Smooth muscle cell (in vitro differentiated cells): ENCODE results near the gene ATP6V1E1. TPM values are rescaled to one million over a fixed set of nuclear protein-coding genes. Genes with fewer than 3 reads are reported as not detected.

Experiments
- DNase-seq: peaks from one replicate; lab custom pipeline; 2025; ENCODE audit not compliant: unreplicated experiment; lab: John Stamatoyannopoulos, UW
- H2AFZ ChIP-seq: fragments of 200-600 bp; sonication (generic); 2 replicates; pipeline ENCODE4 v1.6.0; 2016; ENCODE audit warnings: antibody characterized with exemption, low read depth, mild to moderate bottlenecking
- H3F3A ChIP-seq: fragments of 200-600 bp; sonication (generic); 2 replicates; pipeline ENCODE4 v1.6.0; 2017; ENCODE audit warnings: antibody characterized with exemption, low read depth
- H3K27ac ChIP-seq: fragments of 200-600 bp; sonication (generic); 2 replicates; pipeline ENCODE4 v1.5.1; 2016; ENCODE audit warnings: low read depth, mild to moderate bottlenecking
- H3K27me3 ChIP-seq: fragments of 200-600 bp; sonication (generic); 2 replicates; pipeline ENCODE4 v1.6.1; 2016; ENCODE audit warnings: low read depth, mild to moderate bottlenecking
- H3K36me3 ChIP-seq: fragments of 200-600 bp; sonication (generic); 2 replicates; pipeline ENCODE4 v1.5.1; 2016; ENCODE audit warnings: low read depth
- H3K4me1 ChIP-seq: fragments of 200-600 bp; sonication (generic); 2 replicates; pipeline ENCODE4 v1.5.1; 2016; ENCODE audit warnings: low read depth
- H3K4me2 ChIP-seq: fragments of 200-600 bp; sonication (generic); 2 replicates; pipeline ENCODE4 v1.6.0; 2016; ENCODE audit warnings: mild to moderate bottlenecking
- H3K4me3 ChIP-seq: fragments of 200-600 bp; sonication (generic); 2 replicates; pipeline ENCODE4 v1.5.1; 2016; ENCODE audit warnings: mild to moderate bottlenecking
- H3K79me2 ChIP-seq: fragments of 200-600 bp; sonication (generic); 2 replicates; pipeline ENCODE4 v1.6.0; 2016; ENCODE audit warnings: low read depth, mild to moderate bottlenecking
- H3K9ac ChIP-seq: fragments of 200-600 bp; sonication (generic); 2 replicates; pipeline ENCODE4 v1.6.0; 2016; ENCODE audit warnings: low read depth
- H3K9me3 ChIP-seq: fragments of 200-600 bp; sonication (generic); replicated peaks from 2 replicates; pipeline ENCODE4 v1.5.1; 2016; ENCODE audit warnings: low read depth
- H4K20me1 ChIP-seq: fragments of 200-600 bp; sonication (generic); 2 replicates; pipeline ENCODE4 v1.6.0; 2016; ENCODE audit warnings: low read depth
- CTCF ChIP-seq: fragments of 200-600 bp; sonication (generic); IDR thresholded peaks from 2 replicates; pipeline ENCODE4 v1.5.1; 2017; ENCODE audit warnings: borderline replicate concordance, mild to moderate bottlenecking, antibody characterized with exemption; ENCODE audit not compliant: insufficient read depth, poor library complexity, severe bottlenecking
- WGBS: methylation state at CpG from one replicate; pipeline ENCODE4 v1.1.7; 2016; ENCODE audit warnings: low lambda C conversion rate; 5-methylcytosine and 5-hydroxymethylcytosine counted together
- polyA plus RNA-seq: library from polyadenylated mRNA; unstranded; fragments of >200 nt; fragmentation: Nextera tagmentation; extraction: Ambion mirVana; gene quantifications from 2 replicates; pipeline ENCODE4 v1.2.1, GENCODE V29; 2016
- total RNA-seq: library from RNA; depleted of rRNA; stranded (reverse); fragments of >200 nt; gene quantifications from 2 replicates; pipeline ENCODE4 v1.2.3, GENCODE V29; 2014

ATP6V1E1 gene
- total and polyA plus RNA-seq, 2 experiments from 2014 or later, result 85.7 to 117 TPM

- no peaks in the 10 kb centered on the region for H3K27me3 ChIP-seq
- WGBS, result 94% methylated on average over 10 of the region's 10 CpGs
- no peaks in the 10 kb centered on the region for H3K4me1 ChIP-seq
- no peak overlapping the region for H3K27ac ChIP-seq
- H3K9ac ChIP-seq, result no peak overlapping the region
- TF ChIP-seq CTCF, result no peak
- peaks cover 14% of the 10 kb centered on the region for H3K36me3 ChIP-seq
- H3K4me3 ChIP-seq, result no peak overlapping the region
- no peaks in the 10 kb centered on the region for H3F3A ChIP-seq
- no peaks in the 10 kb centered on the region for H3K9me3 ChIP-seq
- no peak for DNase-seq
- no peaks in the 10 kb centered on the region for H4K20me1 ChIP-seq
- H3K79me2 ChIP-seq, result no peaks in the 10 kb centered on the region
- H3K4me2 ChIP-seq, result no peak overlapping the region
- H2AFZ ChIP-seq, result no peak overlapping the region
Observed at GRCh38 chr22:17589810-17590375, 38.7 kb downstream of the ATP6V1E1 start.

GRCh38 chr22:17588606-17589005, 39.9 kb downstream of the ATP6V1E1 start:
- H4K20me1 ChIP-seq, result no peaks in the 10 kb centered on the region
- WGBS, result 98% methylated on average over 11 of the region's 11 CpGs
- peaks cover 11% of the 10 kb centered on the region for H3K36me3 ChIP-seq
- no peak overlapping the region for H2AFZ ChIP-seq
- no peaks in the 10 kb centered on the region for H3K79me2 ChIP-seq
- H3K27me3 ChIP-seq, result no peaks in the 10 kb centered on the region
- DNase-seq, result no peak
- H3K4me3 ChIP-seq, result no peak overlapping the region
- TF ChIP-seq CTCF, result no peak
- no peaks in the 10 kb centered on the region for H3K9me3 ChIP-seq
- no peaks in the 10 kb centered on the region for H3F3A ChIP-seq
- no peaks in the 10 kb centered on the region for H3K4me1 ChIP-seq
- no peak overlapping the region for H3K27ac ChIP-seq
- H3K9ac ChIP-seq, result no peak overlapping the region
- H3K4me2 ChIP-seq, result no peak overlapping the region

- H2AFZ ChIP-seq, result no peak overlapping the region
- no peaks in the 10 kb centered on the region for H3K27me3 ChIP-seq
- H3K9me3 ChIP-seq, result no peaks in the 10 kb centered on the region
- no peaks in the 10 kb centered on the region for H3K79me2 ChIP-seq
- H3K9ac ChIP-seq, result no peak overlapping the region
- no peak overlapping the region for H3K4me3 ChIP-seq
- no peak for DNase-seq
- H3K4me1 ChIP-seq, result no peaks in the 10 kb centered on the region
- no peak overlapping the region for H3K27ac ChIP-seq
- 90% methylated on average over 14 of the region's 14 CpGs for WGBS
- TF ChIP-seq CTCF, result no peak
- no peak overlapping the region for H3K4me2 ChIP-seq
- H3F3A ChIP-seq, result no peaks in the 10 kb centered on the region
- no peaks in the 10 kb centered on the region for H4K20me1 ChIP-seq
- H3K36me3 ChIP-seq, result peaks cover 9% of the 10 kb centered on the region
Observed at GRCh38 chr22:17587629-17588028, 40.9 kb downstream of the ATP6V1E1 start.

- H3K27me3 ChIP-seq, result no peaks in the 10 kb centered on the region
- H3K9ac ChIP-seq, result no peak overlapping the region
- H3K27ac ChIP-seq, result no peak overlapping the region
- H3F3A ChIP-seq, result no peaks in the 10 kb centered on the region
- no peak for DNase-seq
- H4K20me1 ChIP-seq, result no peaks in the 10 kb centered on the region
- H3K4me3 ChIP-seq, result no peak overlapping the region
- no peak for TF ChIP-seq CTCF
- no peaks in the 10 kb centered on the region for H3K79me2 ChIP-seq
- 94% methylated on average over 14 of the region's 14 CpGs for WGBS
- H3K9me3 ChIP-seq, result no peaks in the 10 kb centered on the region
- H3K4me1 ChIP-seq, result no peaks in the 10 kb centered on the region
- peaks cover 5% of the 10 kb centered on the region for H3K36me3 ChIP-seq
- H2AFZ ChIP-seq, result no peak overlapping the region
- no peak overlapping the region for H3K4me2 ChIP-seq
Observed at GRCh38 chr22:17586831-17587440, 41.6 kb downstream of the ATP6V1E1 start.
